Articular chondrocyte of knee joint (primary cell): ENCODE data around the gene SPAG9. TPM values are rescaled to one million over a fixed set of nuclear protein-coding genes. Genes with fewer than 3 reads are reported as not detected.

Experiments
- total RNA-seq: library from RNA; depleted of rRNA; stranded (reverse); fragments of >200 nt; gene quantifications from 2 replicates; pipeline ENCODE4 v1.2.3, GENCODE V29; 2012

Gene SPAG9
- total RNA-seq = 169 and 177 TPM in 2 replicates

GRCh38 chr17:51120739-51121619 lies at the start of gene SPAG9:
SPAG9 (minus strand) TSS chr17:51120868; CDS start chr17:51120656, 212 bp downstream.

DNA sequence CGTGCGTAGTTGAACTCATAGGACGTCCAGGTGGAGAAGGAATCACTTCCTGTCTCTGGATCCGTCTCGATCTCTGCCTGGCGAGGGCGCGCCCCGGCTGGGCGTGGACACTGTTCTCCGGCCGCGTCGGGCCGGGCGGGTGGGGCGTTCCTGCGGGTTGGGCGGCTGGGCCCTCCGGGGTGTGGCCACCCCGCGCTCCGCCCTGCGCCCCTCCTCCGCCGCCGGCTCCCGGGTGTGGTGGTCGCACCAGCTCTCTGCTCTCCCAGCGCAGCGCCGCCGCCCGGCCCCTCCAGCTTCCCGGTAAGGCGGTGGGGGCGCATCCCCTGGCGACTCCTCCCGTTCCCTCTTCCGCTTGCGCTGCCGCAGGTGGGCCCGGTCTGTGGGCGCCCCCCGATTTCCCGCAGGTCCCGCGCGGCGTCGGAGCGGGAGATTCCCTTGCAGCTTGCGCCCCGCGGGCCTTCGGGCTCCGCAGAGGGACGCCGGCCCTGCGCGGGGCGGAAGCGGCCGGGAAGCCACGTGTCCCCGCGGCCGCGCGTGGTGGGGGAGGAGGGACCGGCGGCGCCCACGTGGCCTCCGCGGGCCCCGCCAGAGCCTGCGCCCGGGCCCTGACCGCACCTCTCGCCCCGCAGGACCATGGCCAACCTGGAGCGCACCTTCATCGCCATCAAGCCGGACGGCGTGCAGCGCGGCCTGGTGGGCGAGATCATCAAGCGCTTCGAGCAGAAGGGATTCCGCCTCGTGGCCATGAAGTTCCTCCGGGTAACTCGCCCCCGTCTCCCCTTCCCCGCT lies 45.7 kb upstream of the SPAG9 start, which contains the start of gene NME2:
Gene NME2, plus strand, starts transcription at position 214 of the 789 bp plus-strand sequence. Its CDS starts 420 bp downstream, at position 634.

DNA sequence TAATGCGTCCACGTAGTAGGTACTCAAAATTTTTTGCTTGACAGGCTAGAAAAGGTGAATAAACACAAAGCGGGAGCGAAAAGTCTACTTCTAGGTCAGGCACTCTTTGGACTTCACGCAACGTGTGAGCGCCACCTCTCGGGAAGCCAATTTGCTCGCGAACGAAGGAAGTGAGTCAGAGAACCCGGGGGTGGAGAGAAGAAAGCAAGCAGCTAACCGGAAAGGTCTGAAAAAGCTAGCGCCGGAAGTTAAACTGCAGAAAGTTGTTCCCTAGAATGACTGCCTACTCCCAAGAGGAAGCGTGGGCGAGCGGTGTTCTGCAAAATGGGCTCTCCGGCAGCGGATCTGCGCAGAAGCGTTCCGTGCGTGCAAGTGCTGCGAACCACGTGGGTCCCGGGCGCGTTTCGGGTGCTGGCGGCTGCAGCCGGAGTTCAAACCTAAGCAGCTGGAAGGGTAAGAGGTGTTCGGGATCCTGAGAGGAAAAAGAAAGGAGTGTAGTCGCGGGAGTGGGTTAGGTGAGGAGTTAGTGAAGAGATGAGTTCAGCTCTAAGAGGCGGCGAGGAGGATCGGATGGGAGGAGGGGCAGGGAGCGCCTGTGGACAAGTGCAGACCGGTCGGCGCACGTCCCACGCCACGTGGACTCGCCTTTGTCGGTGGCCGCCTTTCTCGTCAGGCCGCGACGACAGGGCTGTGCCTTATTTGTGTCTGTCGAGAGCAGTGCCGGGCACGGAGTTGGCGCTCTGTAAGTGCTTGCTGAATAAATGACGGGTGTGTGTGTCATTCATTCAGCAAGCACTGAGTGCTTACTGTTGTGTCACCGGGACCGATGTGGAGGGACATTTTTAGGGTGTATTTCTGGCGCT lies 32.8 kb upstream of the SPAG9 start, which contains the start of gene NME1:
Gene NME1, plus strand, starts transcription at position 350 of the 863 bp plus-strand sequence. CDS start 2,096 bp downstream, outside the sequence.

Other genes with a start within 250 kb of the SPAG9 start
- gene NME1, start 32.7 kb upstream of the SPAG9 start, total RNA-seq = 62.0 and 74.9 TPM in 2 replicates
- 446 and 477 TPM in 2 replicates for gene NME2, start 45.5 kb upstream of the SPAG9 start, total RNA-seq
- 15.9 and 16.9 TPM in 2 replicates for gene MBTD1, start 139.2 kb upstream of the SPAG9 start, total RNA-seq
- 43.9 and 44.2 TPM in 2 replicates for gene UTP18, start 139.7 kb upstream of the SPAG9 start, total RNA-seq